Loucy (cell line): Measurements from ENCODE around the gene SLC4A4.

ENCODE experiments used
- CTCF ChIP-seq: fragments of 200-600 bp; sonication (generic); conservative IDR thresholded peaks from 2 replicates; pipeline ENCODE4 v1.5.1; 2014; ENCODE audit warnings: mild to moderate bottlenecking, antibody characterized with exemption, low read length
- EZH2phosphoT487 ChIP-seq: fragments of 200-600 bp; IDR thresholded peaks from 2 replicates; pipeline ENCODE4 v1.6.1; 2018; ENCODE audit warnings: antibody characterized with exemption, mild to moderate bottlenecking, moderate library complexity, borderline replicate concordance

DNA sequence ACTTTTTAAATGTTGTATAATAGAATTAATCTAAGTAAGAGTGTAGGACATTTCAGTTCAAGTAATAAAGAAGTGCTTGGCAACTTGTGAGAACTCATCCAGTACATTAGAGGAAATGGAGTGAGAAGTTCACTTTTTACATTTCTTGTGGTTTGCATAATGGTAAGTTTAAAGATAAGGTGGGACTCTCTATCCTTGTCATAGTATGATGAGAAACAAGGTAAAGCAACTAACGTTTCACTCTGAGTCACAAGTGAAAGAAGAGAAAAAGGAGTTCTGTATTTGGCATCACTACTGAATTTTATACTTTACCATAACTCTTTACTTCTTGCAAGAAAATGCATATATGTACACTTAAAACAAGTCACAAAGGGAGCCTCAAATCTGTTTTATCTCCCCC lies 219.4 kb downstream of the SLC4A4 start:
- TF ChIP-seq CTCF (no peak), EZH2phosphoT487 (no peak)
